ENCODE measurements around the gene PGP.

- no peak for TF ChIP-seq ZNF24 (IDR thresholded peaks at IDR 0.05)
- no peak for TF ChIP-seq ZNF274 (IDR thresholded peaks at IDR 0.05; ENCODE audit: insufficient read depth, insufficient read length)
- no peak for TF ChIP-seq POU2F2 (IDR thresholded peaks at IDR 0.05; ENCODE audit: borderline replicate concordance, low read depth, low read length)
- TF ChIP-seq POLR2AphosphoS5 (IDR thresholded peaks at IDR 0.05; ENCODE audit: low read length): no peak
- no peak for TF ChIP-seq YBX1 (IDR thresholded peaks at IDR 0.05)
- TF ChIP-seq KDM1A (IDR thresholded peaks at IDR 0.05; ENCODE audit: borderline replicate concordance): no peak
- no peak for TF ChIP-seq CTCF (IDR thresholded peaks at IDR 0.05 in 2 of 3, conservative IDR thresholded peaks at IDR 0.05 in 1 of 3; ENCODE audit: control insufficient read depth in 2 of 3, extremely low read depth in 1 of 3, insufficient read depth in 1 of 3, low read depth in 3 of 3, low read length in 3 of 3)
- TF ChIP-seq PML (IDR thresholded peaks at IDR 0.05; ENCODE audit: low read length): no peak
- no peak for TF ChIP-seq SUPT20H (IDR thresholded peaks at IDR 0.05; ENCODE audit: borderline replicate concordance, control insufficient read depth, low read depth, low read length)
- TF ChIP-seq POLR2A (IDR thresholded peaks at IDR 0.05; ENCODE audit: low read depth, low read length): no peak
- TF ChIP-seq SMAD1 (IDR thresholded peaks at IDR 0.05; ENCODE audit: low read depth, partially characterized antibody): no peak
Observed at GRCh38 chr16:2171601-2172178, 43.0 kb downstream of the PGP start.
